Middle frontal gyrus (tissue), 1 donor: ENCODE data around the gene FSIP1.

Experiments
- DNase-seq: peaks from one replicate; pipeline ENCODE4 v3.0.0-alpha.2; 2015; ENCODE audit warnings: low spot score; ENCODE audit errors: extremely low spot score

FSIP1 gene

GRCh38 chr15:39720621-39721611 is 61.7 kb downstream of the FSIP1 start:
- DNase-seq: no peak

- DNase-seq: no peak
Measured at GRCh38 chr15:39720081-39720480, 62.6 kb downstream of the FSIP1 start.

GRCh38 chr15:39719109-39719508 is 63.5 kb downstream of the FSIP1 start:
- DNase-seq: no peak

GRCh38 chr15:39717134-39717533 is 65.5 kb downstream of the FSIP1 start:
- no peak for DNase-seq

- DNase-seq: no peak
Measured at GRCh38 chr15:39714251-39714650, 68.4 kb downstream of the FSIP1 start.

- DNase-seq: no peak
Measured at GRCh38 chr15:39713846-39714245, 68.8 kb downstream of the FSIP1 start.

- no peak for DNase-seq
Measured at GRCh38 chr15:39710681-39711080, 72.0 kb downstream of the FSIP1 start.

GRCh38 chr15:39709941-39710340 is 72.7 kb downstream of the FSIP1 start:
- DNase-seq: no peak

GRCh38 chr15:39706206-39706605 is 76.4 kb downstream of the FSIP1 start:
- no peak for DNase-seq

GRCh38 chr15:39704689-39705088 is 78.0 kb downstream of the FSIP1 start:
- no peak for DNase-seq

- DNase-seq: no peak
Measured at GRCh38 chr15:39704235-39704634, 78.4 kb downstream of the FSIP1 start.

GRCh38 chr15:39701988-39702387 is 80.7 kb downstream of the FSIP1 start:
- DNase-seq: no peak

- no peak for DNase-seq
Measured at GRCh38 chr15:39700375-39700700, 82.3 kb downstream of the FSIP1 start.

- DNase-seq: no peak
Measured at GRCh38 chr15:39699516-39700374, 82.9 kb downstream of the FSIP1 start.

GRCh38 chr15:39698444-39699390 is 83.9 kb downstream of the FSIP1 start:
- DNase-seq: no peak

GRCh38 chr15:39697509-39697908 is 85.1 kb downstream of the FSIP1 start:
- no peak for DNase-seq

- DNase-seq: no peak
Measured at GRCh38 chr15:39695793-39696192, 86.8 kb downstream of the FSIP1 start.

GRCh38 chr15:39692356-39693327 is 90.0 kb downstream of the FSIP1 start:
- DNase-seq: no peak

- no peak for DNase-seq
Measured at GRCh38 chr15:39690881-39691634, 91.6 kb downstream of the FSIP1 start.
